Liver (tissue), 3 donors: Measurements from ENCODE around the gene THOP1.

ENCODE experiments used
- SP1 ChIP-seq: IDR thresholded peaks from 2 replicates; pipeline ENCODE4 v1.6.1; 2018; ENCODE audit warnings: antibody characterized with exemption, mild to moderate bottlenecking
- TAF1 ChIP-seq: conservative IDR thresholded peaks from 2 replicates; pipeline ENCODE4 v1.6.1; 2016; ENCODE audit warnings: antibody characterized with exemption, mild to moderate bottlenecking
- TF ChIP-seq, protein P1 (sequence below): fragments of 150-350 bp; IDR thresholded peaks from 2 replicates; pipeline ENCODE4 v1.5.1; 2017; ENCODE audit warnings: improper control_type of control experiment, low read depth, low read length; ENCODE audit not compliant: missing input control
- TF ChIP-seq, protein P2 (sequence below): IDR thresholded peaks from 2 replicates; pipeline ENCODE4 v1.6.1; 2016; ENCODE audit warnings: antibody characterized with exemption, mild to moderate bottlenecking
- donor health status: healthy.
- donor health status: healthy.

DNA sequence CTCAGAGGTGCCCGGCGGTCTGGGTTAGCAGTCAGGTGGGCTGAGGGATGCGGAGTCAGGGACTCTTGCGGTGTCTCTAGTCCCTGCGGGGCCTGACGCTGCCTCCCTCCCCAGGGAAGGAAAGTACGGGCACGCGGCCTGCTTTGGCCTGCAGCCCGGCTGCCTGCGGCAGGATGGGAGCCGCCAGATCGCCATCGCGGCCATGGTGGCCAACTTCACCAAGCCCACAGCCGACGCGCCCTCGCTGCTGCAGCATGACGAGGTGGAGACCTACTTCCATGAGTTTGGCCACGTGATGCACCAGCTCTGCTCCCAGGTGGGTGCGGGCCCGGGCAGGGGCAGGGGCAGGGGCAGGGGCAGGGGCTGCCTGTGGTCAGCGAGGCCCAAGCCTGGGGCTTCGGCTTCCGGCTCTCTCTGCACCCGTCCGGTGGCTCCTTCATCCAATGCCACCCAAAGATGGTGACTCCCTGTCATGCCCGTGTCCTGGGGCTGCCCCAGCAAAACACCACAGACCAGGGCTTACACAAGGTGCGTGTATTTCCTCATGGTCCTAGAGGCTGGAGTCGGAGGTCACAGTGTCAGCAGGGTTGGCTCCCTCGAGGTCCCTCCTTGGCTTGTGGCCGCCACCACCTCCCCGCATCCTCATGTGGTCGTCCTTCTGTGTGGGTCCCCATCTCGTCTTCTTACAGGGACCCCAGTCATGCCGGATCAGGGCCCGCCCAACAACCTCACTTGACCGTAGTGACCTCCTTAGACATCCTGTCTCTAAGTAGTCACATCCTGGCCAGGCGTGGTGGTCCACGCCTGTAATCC is 23.0 kb downstream of the THOP1 start:
- TF ChIP-seq, protein P1, sequence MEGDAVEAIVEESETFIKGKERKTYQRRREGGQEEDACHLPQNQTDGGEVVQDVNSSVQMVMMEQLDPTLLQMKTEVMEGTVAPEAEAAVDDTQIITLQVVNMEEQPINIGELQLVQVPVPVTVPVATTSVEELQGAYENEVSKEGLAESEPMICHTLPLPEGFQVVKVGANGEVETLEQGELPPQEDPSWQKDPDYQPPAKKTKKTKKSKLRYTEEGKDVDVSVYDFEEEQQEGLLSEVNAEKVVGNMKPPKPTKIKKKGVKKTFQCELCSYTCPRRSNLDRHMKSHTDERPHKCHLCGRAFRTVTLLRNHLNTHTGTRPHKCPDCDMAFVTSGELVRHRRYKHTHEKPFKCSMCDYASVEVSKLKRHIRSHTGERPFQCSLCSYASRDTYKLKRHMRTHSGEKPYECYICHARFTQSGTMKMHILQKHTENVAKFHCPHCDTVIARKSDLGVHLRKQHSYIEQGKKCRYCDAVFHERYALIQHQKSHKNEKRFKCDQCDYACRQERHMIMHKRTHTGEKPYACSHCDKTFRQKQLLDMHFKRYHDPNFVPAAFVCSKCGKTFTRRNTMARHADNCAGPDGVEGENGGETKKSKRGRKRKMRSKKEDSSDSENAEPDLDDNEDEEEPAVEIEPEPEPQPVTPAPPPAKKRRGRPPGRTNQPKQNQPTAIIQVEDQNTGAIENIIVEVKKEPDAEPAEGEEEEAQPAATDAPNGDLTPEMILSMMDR: no peak
- TF ChIP-seq TAF1 (no peak), SP1 (no peak)
- TF ChIP-seq, protein P2, sequence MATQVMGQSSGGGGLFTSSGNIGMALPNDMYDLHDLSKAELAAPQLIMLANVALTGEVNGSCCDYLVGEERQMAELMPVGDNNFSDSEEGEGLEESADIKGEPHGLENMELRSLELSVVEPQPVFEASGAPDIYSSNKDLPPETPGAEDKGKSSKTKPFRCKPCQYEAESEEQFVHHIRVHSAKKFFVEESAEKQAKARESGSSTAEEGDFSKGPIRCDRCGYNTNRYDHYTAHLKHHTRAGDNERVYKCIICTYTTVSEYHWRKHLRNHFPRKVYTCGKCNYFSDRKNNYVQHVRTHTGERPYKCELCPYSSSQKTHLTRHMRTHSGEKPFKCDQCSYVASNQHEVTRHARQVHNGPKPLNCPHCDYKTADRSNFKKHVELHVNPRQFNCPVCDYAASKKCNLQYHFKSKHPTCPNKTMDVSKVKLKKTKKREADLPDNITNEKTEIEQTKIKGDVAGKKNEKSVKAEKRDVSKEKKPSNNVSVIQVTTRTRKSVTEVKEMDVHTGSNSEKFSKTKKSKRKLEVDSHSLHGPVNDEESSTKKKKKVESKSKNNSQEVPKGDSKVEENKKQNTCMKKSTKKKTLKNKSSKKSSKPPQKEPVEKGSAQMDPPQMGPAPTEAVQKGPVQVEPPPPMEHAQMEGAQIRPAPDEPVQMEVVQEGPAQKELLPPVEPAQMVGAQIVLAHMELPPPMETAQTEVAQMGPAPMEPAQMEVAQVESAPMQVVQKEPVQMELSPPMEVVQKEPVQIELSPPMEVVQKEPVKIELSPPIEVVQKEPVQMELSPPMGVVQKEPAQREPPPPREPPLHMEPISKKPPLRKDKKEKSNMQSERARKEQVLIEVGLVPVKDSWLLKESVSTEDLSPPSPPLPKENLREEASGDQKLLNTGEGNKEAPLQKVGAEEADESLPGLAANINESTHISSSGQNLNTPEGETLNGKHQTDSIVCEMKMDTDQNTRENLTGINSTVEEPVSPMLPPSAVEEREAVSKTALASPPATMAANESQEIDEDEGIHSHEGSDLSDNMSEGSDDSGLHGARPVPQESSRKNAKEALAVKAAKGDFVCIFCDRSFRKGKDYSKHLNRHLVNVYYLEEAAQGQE: no peak
